OCI-LY7 (cell line): ENCODE measurements around the gene SLC5A4.

Source experiments
- EZH2phosphoT487 ChIP-seq: fragments of 200-600 bp; sonication (generic); IDR thresholded peaks from 2 replicates; pipeline ENCODE4 v1.6.1; 2018; ENCODE audit warnings: low read depth, borderline replicate concordance, mild to moderate bottlenecking, mixed run types, antibody characterized with exemption, low read length, moderate library complexity, mixed read lengths
- TF ChIP-seq, protein P1 (sequence below): fragments of 200-600 bp; sonication (generic); conservative IDR thresholded peaks from 2 replicates; pipeline ENCODE4 v1.5.1; 2014; ENCODE audit warnings: mild to moderate bottlenecking, antibody characterized with exemption, low read length, moderate library complexity, mixed read lengths

GRCh38 chr22:32185821-32186220 is 69.3 kb downstream of the SLC5A4 start:
- TF ChIP-seq, protein P1, sequence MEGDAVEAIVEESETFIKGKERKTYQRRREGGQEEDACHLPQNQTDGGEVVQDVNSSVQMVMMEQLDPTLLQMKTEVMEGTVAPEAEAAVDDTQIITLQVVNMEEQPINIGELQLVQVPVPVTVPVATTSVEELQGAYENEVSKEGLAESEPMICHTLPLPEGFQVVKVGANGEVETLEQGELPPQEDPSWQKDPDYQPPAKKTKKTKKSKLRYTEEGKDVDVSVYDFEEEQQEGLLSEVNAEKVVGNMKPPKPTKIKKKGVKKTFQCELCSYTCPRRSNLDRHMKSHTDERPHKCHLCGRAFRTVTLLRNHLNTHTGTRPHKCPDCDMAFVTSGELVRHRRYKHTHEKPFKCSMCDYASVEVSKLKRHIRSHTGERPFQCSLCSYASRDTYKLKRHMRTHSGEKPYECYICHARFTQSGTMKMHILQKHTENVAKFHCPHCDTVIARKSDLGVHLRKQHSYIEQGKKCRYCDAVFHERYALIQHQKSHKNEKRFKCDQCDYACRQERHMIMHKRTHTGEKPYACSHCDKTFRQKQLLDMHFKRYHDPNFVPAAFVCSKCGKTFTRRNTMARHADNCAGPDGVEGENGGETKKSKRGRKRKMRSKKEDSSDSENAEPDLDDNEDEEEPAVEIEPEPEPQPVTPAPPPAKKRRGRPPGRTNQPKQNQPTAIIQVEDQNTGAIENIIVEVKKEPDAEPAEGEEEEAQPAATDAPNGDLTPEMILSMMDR, result no peak
- TF ChIP-seq EZH2phosphoT487, result no peak
